Activated CD4-positive, alpha-beta T cell treated with anti-CD3 and anti-CD28 coated beads, Interleukin-2, amount 50 U/mL, for 48 hours (primary cell): Measurements from ENCODE around the gene GMDS.

Experiments
- DNase-seq, 2 experiments: peaks; one replicate each; pipeline ENCODE4 v3.0.0-alpha.2; 2020

GMDS gene

DNA sequence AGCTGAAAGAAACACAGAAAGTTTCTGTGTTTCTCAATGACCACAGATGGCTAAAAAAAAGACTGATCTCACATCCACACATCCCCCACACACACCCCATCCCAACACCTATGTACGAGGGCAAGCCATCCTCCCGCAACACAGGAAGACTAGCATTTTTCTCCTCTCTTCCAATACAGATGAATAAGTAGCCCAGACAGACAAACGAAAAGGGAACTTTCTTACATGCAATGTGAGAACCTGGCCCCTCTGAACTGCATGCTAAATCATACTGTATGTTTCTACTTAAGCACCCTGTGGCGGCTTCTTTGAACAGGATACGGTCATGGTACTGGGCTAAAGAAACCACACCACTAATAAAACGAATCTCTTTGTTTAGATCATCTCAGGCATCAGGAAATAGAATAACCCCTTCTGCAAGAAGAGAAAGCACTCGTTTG is 116.2 kb downstream of the GMDS start:
- DNase-seq = no peak

DNA sequence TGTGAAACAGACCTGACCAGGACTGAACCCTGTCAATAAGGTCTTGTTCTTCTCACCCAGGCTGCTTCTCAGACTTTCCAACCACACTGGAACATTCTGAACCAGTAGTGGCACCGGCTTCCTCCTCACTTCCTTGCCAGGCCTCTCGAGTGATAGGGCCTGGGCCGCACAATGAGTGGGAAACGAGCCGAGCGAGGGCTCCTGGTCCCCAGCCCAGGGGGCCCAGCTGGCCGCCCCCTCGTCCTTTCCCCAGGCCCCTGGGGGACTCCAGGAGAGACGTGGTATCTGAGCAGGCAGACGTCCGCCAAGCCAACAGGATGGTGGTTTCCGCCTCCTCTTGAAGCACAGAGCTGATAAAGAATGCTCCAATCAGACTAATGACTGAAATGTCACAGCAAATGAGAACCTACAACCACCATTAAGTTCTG is 117.9 kb downstream of the GMDS start:
- DNase-seq = peak; percentile 47 to 62

DNA sequence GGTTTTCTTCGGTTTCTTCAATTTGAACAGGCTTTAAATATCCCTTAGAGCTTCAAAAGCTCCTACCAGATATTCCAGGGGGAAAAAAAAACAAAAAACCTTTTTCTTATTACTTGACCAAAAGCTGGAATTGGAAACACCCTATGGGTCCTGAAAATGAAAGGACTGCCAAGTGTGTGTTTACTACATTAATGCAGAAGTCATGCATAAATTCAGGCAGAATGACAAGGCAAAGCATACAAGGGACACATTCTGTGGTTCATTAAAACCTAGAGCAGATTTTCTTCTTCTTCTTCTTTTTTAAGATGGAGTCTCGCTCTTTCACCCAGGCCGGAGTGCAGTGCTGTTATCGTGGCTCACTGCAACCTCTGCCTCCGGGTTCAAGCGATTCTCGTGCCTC is 119.1 kb downstream of the GMDS start:
- DNase-seq = no peak

DNA sequence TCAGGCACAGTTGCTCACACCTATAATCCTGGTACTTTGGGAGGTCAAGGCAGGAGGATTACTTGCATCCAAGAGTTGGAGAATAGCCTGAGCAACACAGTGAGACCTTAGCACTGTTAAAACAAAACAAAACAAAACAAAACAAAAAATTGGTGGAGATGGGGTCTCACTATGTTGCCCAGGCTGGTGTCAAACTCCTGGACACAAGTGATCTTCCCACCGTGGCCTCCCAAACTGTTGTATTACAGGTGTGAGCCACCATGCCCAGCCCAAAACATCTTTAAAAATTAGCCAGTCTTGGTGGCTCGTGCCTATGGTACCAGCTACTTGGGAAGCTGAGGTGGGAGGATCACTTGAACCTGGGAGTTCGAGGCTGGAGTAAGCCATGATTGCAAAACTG is 120.2 kb downstream of the GMDS start:
- no peak for DNase-seq

DNA sequence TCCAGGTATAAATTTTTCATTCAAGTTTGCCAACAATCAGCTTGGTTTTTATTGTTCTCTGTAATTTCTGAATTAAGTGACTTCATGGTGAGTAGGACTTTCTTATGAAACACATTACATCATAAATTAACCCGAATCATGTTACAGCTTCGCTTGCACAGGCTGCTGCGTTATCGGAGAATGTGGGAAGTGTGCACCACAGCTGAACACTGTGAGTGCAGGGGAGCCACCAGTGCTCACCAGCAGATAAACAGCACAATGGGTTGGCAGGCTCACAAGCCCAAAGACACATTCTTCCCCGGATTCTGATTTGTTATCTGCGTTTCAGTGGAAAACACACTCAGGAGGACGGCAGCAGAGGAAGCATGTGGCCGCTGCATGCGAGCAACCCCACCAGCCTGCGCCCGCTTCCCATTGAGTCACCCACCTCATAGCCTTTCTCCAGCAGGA is 121.1 kb downstream of the GMDS start:
- no peak for DNase-seq

DNA sequence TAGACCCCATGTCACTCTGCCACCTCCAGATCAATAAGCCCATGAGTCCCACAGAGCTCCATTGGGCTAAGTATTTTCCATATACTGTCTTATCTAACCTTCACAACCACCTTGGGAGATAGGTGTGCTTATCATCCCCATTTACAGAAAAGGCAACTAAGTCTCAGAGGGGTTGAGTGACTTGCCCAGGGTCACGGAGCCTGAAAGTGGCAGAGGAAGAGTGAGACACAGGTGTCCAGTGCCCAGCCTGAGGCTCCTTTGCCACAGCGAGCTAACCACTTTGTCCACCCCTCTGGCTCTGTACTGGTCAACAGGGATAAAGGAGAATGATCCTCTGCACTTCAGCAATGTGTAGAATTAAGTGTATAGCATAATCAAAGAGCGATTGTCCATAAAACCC is 124.5 kb downstream of the GMDS start:
- DNase-seq = no peak

DNA sequence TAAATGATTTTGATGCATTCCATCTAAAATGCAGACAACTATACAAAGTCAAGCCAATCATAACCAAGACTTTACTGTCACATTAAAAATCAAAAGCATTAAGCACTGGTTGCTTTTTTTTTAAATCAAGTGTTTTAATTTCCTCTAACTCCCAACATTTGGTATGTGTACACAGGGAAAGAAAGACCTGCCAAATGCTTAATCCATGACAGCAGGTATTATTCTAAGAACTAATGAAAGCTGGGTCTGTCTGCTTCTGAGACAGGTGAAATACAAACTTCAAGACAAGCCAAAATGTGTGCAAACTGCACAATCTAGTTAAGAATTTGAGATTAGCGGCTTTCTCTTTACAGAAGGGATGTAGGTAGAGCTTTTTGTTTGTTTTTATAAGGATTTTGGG is 126.1 kb downstream of the GMDS start:
- no peak for DNase-seq

DNA sequence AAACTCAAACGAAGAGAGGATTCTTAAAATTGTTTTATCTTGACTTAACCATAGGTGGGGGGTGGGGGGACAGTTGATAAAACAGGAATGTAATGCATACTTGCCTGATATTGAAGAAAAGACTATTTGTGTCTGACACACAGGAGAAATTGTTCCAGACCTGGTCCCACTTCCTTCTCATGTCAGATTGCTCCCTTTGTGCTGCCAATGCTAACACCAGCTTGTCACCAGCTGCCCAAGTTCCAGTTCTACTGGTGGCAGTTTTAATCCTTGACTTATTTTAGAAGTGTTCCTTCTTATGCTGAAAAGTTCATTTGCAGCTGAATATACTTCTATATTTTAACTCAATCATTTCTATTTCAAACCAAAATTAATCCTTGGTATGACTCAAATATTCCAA is 127.3 kb downstream of the GMDS start:
- no peak for DNase-seq

DNA sequence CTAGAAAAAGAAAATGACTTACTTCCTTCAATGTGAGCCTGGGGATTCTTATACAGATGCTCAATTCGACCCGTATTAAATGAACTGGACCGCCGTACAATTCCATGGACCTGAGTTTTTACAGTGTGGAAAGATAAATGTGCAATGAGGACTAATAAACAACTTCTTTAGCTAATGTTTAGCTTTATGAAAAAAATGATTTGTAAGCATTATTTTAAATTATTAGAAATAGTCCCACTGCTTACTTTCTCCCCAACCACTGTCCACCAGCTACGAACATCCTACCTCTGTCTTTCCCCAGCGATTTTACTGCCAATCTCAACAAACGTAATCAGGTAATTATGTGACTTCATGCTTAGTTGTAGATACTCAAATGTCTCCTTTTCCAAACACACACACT is 128.0 kb downstream of the GMDS start:
- DNase-seq = no peak

DNA sequence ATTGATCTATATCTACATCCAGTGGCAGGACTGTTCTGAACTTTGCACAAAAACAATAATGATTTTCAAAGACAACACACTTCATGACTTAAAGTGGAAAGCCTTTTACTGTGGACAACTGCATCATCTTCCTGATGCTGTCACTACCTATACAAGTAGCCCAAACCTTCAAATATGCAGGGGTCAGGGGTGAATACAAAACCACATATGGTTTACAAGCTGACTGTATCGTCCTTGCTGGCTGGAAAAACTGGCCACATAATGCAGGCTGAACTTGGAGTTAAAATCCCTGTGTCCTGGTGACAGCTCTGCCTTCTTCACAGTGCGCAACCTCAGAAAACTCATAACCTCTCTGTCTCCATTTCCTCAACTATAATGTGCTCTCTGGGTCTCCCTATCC is 128.9 kb downstream of the GMDS start:
- no peak for DNase-seq

DNA sequence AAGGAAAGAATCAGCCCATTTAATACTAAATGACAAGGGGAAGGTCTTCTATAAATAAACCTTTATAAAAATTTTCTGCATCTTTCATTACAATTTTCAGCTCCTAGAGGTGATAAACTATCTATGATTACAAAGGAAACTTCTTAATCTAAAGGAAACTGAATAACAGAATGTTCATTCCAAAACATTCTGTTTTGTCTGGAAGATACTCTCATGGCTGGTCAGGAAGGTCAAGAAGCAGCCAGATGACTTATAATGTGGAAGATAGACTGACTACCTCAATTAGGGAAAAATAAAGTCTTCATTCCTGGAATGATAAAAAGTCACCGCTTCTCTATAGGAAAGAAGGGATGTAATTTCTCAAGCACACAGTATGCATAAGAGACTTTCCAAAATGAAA is 131.3 kb downstream of the GMDS start:
- DNase-seq = no peak

DNA sequence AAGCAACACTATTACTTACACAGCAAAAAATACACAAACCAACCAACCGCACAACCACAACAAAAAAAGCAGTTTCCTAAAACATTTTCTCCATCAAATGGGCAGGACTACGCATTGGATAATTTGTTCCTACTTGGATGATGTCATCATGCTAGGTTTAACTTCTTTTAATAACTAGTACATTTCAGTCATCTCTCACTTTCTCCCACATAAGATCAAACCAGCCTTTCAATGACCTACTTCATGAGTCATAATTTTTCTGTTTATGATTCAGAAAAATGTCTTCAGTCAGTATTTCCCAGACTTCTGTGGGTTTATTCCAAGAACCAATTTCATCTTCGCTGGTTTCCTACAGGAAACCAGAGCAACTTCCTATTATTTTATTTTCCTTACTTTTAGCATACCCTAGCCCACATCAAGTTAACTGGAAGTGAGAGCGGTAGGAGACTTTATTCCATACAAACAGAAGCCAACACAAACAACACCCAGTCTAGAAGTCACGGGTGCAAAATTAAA is 134.2 kb downstream of the GMDS start:
- no peak for DNase-seq

DNA sequence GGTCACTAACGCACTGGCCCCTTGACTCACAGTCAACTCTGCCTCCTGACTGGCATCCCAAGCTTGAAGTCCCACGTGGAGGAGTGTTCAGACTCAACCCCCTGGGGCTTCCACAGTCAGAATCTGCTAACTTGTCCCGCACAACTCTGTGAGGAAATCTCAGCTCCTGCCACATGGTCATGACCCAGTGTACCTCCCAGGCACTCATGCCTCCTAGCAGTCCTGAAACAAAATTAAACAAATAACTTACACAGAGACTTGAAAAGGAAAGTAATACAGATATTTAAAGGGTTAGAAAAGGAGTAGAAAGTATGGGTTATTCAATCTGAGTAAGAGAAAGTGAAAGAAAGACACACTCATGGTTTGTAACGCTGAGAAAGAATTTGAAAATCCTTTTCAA is 134.9 kb downstream of the GMDS start:
- DNase-seq = peak in 1 of 2 experiments; percentile 29

DNA sequence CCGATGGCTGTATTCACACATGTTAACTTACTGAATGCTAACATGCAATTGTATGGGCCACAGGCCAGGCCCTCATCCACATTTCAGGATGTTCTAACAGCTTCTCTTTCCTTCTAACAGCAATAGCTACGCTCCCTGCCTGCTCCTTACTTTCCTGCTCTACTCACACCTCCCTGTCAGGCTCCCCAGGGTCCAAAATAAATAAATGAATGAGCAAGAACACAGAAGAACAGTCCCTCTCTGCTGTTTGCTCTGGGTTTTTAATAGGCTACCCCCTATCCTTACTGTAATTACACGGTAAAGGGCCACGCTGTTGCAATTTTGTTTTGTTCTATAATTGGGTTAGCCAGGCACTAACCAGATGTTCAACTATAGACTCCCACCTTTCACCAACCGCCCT is 135.6 kb downstream of the GMDS start:
- DNase-seq = no peak

DNA sequence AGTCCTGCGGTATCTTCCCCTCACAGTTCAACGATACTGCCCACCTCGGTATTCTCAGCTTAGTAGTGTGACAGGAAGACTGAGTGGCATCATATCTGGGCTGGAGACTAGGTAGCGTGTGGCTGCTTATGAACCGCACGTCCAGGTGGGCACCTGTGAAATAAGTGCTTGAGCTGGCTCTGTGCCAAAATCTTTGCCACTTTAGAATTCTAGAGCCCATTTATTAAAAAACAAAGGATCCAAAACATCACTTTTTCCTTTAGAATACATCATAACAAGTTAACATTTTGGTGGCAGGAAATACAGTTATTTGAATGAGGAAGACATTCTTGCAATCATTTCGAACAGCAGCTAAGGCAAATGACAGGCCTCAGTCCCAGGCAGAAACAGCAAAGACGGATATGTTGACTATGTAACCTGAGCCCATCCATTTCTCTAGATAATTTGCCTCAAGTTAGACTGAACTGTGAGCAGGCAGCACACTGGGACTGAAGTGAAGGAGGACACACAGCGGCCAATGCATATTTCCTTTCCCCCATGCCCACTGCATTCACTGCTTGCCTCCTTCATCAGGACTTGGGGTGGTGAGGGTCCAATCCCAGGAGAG is 136.6 kb downstream of the GMDS start:
- no peak for DNase-seq

DNA sequence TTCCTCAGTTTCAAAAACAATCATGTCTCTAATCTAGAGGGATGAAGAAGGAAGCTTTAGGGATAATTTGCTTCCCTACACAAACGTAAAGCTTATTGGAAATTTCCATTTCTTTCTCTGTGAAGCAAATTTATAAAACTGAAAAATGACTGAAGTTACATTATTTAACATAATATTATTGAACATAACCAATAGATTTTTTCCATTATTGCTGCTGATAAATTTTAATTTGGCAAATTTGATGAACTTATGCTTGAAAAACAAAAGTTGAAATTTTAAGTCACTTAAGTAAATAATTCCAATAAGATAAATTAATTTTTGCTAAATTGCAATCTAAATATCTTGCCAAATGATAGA is 140.9 kb downstream of the GMDS start:
- no peak for DNase-seq

DNA sequence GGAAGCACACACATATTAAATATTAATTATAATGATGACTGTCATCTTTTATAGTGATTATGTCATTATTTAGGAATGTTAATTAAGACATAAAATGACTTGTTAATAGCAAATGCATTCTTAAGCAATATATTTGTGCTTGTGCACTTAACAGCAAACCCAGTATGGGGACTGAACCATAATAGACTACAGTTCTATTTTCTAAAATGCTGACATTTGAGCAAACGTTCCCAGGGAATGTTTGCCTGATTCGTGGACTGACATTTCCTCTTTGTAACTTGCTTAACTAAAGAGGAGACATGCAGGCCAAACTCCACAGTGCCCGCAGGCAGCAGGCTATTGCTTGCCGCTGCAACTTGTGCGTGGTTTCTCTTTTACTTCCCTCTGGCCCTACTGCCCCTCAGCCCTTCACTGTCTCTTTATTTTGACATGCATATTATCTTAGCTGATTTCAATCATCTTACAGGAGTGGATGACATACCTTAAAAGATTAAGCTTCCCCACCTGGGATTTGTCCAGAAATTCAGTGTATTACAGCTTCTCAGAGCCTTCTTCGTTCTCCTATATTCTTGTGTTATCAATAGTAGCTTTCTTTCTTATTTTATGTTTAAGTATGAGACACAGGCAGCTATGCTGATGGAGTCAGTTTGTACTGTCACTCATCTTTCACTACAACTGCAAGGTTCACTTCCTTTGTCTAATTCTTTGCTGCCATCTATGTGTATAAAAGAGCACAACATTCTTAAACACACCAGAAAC is 141.5 kb downstream of the GMDS start:
- no peak for DNase-seq

DNA sequence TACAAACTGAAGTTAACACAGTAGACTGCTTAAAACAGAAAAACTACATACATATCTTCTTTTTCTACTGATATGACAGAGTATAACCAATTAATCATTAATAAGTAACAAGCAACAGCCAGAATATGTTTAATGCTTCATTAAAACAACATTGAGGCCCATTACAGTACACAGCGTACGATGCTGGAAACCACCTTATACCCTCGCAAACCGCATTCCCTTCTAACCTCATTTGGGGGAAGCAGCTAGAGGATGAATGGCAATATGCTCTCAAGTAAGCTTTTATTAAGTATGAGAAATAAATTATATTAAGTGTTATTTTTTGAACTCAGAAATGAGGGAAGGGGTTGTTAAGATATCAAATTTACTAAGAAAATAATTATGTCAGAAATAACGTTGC is 142.4 kb downstream of the GMDS start:
- no peak for DNase-seq

DNA sequence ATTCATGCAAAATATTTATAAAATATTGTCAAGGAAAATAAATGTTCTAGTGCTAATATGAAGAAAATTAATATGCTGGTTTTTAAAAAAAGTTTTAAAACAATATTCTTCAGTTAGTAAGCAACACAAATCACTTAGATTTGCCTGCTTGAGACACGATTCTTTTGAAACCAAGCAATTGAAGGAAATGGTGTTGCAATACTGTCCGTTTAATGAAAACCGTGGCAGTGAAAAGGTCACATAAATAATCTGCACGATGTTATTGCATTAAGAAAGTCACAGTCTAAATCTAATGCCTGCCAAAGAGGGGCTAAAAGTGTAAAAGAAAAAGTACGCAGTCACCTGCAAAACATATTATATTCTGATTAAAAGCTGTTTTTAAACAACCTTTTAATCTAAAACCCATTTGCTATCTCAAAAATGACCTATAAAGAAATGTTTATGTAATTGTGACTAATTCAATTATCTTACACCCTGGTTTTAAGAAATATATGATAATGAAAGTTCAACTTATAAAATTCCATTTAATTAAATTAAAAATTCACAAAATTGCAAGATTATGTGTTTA is 143.0 kb downstream of the GMDS start:
- no peak for DNase-seq

DNA sequence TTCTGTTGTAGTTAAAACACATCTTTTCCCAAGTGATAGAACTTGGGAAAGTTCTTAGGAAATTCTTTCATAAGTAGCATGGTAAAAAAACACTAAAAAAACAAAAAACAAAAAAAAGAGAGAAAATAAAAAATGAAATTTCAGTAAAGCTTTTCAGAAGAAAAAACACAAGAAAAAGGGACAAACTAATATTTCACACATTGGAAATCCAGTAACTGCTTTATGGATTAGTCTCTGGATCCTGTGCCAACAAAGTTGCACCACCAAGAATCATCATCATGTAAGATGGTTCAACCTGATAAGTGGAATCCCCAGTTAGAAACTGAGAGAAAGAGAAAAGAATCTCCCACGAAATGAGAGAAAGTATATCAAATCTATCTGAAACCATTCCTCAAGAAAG is 144.2 kb downstream of the GMDS start:
- DNase-seq = no peak

DNA sequence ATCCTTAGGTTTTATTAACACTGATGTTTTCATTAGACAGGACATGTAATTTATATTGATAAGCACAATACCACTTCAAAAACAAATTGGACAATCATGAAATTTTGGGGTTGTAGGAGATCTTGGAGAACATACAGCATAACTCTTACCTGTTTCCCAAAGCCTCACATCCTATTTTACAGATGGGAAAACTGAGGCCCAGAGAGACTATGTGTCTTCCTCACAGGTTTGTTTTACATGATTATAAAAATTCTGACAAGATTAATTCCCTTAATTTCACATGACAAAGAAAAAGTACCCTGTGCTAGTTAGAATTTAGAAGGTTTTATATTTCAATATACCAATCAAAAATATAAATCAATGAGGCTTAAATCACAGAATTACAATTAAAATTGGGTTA is 145.5 kb downstream of the GMDS start:
- no peak for DNase-seq

DNA sequence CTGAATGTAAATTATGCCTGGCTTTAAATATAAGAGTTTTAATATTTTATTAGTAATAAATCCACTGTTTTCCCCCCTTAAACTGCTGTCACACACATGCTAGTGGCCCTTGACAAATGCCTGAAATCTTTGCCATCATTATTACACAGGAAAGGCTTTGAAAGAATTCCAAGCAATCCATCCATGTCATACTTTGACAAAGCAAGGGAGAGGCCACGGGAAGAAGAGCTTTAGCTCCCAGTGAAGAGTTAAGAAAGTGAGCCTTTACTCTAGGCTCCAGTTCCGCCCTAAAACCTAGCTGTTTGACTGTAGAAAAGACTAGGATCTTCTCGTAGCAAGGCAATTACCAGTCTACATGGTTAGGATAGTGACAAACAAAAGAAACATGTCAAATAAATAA is 147.9 kb downstream of the GMDS start:
- no peak for DNase-seq

DNA sequence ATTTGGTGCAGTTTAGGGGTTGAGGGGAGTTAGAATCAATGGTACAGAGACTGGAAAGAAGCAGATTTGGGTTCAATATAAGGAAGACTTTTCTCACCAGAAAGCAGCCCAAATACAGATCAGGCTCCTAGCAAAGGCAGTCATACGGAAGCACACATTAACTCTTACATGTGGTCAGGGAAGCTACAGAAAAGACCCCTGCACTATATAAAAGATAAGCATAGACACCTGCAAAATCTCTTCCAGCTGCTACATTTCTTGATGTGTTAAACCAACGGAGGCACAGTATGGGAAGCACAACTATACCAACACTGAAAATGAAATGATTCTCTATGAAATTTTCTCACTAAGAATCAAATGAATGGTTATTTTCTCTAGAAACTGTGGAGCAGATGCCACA is 150.8 kb downstream of the GMDS start:
- DNase-seq = no peak

DNA sequence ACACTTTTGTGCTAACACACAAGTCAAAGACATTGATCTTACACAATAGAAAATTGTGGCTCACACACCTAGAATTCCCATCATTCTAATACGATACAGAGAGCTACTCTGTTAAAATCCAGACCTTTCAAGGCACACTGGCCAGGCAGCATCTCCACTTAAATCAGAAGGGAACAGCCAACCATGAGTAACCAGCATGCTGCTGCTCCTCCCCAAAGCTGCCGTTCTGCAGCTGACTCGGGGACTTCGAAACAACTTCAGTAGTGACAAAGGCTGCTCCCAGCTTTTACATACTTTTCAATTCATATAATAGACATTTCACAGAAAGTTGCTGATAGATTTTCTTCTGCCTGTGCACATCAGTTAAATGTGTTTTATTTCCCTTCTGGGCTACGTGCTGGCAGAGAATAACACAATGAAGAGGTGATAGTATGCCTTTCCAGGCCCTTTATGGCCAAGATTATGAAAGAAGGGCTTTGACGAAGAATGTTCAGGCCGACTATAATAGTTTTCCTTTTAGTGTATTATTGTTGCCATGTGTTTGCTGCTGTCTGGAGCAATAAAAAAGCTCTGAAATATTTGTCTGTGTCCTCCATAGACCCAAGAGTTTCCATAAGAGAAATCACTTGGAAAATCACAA is 159.0 kb downstream of the GMDS start:
- no peak for DNase-seq
